NB4 (cell line): ENCODE measurements around the gene TCF19.

Experiments used
- MYC ChIP-seq: IDR thresholded peaks from 2 replicates; pipeline ENCODE4 v1.6.1; 2011; ENCODE audit warnings: low read depth, low read length
- POLR2A ChIP-seq: IDR thresholded peaks from 2 replicates; pipeline ENCODE4 v1.6.1; 2011; ENCODE audit warnings: mild to moderate bottlenecking; ENCODE audit not compliant: insufficient read length; ENCODE audit errors: extremely low read depth
- TF ChIP-seq, protein P1 (sequence below): IDR thresholded peaks from one replicate; pipeline ENCODE4 v1.5.1; 2012; ENCODE audit warnings: low read depth, low read length

- TF ChIP-seq POLR2A (peak; percentile 28), MYC (no peak)
- TF ChIP-seq, protein P1, sequence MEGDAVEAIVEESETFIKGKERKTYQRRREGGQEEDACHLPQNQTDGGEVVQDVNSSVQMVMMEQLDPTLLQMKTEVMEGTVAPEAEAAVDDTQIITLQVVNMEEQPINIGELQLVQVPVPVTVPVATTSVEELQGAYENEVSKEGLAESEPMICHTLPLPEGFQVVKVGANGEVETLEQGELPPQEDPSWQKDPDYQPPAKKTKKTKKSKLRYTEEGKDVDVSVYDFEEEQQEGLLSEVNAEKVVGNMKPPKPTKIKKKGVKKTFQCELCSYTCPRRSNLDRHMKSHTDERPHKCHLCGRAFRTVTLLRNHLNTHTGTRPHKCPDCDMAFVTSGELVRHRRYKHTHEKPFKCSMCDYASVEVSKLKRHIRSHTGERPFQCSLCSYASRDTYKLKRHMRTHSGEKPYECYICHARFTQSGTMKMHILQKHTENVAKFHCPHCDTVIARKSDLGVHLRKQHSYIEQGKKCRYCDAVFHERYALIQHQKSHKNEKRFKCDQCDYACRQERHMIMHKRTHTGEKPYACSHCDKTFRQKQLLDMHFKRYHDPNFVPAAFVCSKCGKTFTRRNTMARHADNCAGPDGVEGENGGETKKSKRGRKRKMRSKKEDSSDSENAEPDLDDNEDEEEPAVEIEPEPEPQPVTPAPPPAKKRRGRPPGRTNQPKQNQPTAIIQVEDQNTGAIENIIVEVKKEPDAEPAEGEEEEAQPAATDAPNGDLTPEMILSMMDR, result no peak
These were observed at the start of gene TCF19 for GRCh38 chr6:31158140-31158862.
